ENCODE data around the gene AXIN1. TPM values are rescaled to one million over a fixed set of nuclear protein-coding genes. Genes with fewer than 3 reads are reported as not detected.

AXIN1 gene
- total RNA-seq, 2 donors from 2014 or later: 16.2 to 18.4 TPM

- no peaks in the 10 kb centered on the region for H3K27me3 Mint-ChIP-seq
- no peaks in the 10 kb centered on the region for H3K4me1 Mint-ChIP-seq
- no peak for ATAC-seq (replicated peaks)
- H3K4me3 Mint-ChIP-seq: no peak overlapping the region
- no peak overlapping the region for H3K27ac Mint-ChIP-seq
- H3K9me3 Mint-ChIP-seq: no peaks in the 10 kb centered on the region
- H3K36me3 Mint-ChIP-seq (ENCODE audit: low read depth): peaks cover 54% of the 10 kb centered on the region
Observed at GRCh38 chr16:305916-306626, 46.5 kb downstream of the AXIN1 start.

DNA sequence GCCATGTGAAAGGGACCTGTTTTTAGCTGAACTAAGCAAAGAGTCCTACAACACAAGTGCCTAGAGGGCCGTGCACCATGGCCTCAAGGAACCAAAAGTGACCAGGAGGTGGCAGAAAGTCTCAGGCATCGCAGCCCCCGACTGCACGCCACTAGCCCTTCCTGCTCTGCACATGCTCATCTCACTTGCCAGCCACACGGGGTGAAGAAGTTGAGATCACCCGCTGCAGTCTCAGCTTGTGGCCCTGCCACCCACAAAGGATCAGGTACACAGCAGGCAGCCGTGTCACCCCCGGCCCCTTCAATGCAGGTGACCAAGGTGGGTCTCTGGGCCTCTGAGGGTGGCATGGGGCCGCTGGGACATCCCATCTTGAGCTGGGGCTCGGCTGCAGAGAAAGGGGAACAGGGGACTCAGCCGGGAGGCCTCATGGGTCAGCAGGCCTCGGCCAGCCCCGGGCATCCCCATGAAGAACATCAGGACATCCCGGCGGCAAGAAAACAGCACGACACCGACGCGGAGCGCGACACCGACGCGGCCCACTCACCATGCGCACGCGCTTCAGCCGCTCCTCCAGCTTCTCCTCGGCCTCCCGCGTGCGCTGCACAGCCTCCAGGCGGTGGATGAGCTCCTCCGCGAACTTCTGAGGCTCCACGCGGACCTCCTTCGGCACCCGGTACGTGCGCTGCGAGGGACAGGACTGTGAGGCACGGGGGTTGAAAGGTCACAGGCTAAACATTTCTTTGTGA is 48.6 kb downstream of the AXIN1 start:
- Mint-ChIP-seq H3K9me3 (no peaks in the 10 kb centered on the region), H3K36me3 (ENCODE audit: low read depth) (peaks cover 60% of the 10 kb centered on the region), H3K4me3 (no peak overlapping the region), H3K27ac (peak overlapping the region; percentile 54), H3K27me3 (no peaks in the 10 kb centered on the region), H3K4me1 (no peaks in the 10 kb centered on the region)
- ATAC-seq (replicated peaks): no peak

DNA sequence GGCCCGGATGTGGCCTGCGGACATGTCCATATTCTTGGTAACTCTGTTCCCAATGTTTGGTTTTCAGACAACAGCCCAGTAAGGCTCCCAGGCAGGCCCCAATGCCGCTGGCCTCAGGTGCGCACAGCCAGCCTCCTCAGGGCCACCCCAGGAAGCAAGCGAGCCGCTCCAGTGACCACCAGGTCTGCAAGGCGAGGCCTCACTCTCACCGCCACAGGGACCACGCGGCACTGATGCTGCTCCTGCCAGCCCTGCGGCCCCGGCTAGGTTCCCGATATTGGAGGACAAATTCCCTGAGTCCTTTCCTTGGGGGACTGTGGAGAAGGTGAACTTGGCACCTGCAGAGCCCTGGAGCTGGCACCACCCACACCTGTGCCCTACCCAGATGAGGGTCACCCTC is 50.6 kb downstream of the AXIN1 start:
- Mint-ChIP-seq H3K36me3 (ENCODE audit: low read depth) (peaks cover 52% of the 10 kb centered on the region), H3K4me3 (no peak overlapping the region), H3K9me3 (no peaks in the 10 kb centered on the region), H3K27me3 (no peaks in the 10 kb centered on the region), H3K27ac (no peak overlapping the region), H3K4me1 (no peaks in the 10 kb centered on the region)
- no peak for ATAC-seq (replicated peaks)

DNA sequence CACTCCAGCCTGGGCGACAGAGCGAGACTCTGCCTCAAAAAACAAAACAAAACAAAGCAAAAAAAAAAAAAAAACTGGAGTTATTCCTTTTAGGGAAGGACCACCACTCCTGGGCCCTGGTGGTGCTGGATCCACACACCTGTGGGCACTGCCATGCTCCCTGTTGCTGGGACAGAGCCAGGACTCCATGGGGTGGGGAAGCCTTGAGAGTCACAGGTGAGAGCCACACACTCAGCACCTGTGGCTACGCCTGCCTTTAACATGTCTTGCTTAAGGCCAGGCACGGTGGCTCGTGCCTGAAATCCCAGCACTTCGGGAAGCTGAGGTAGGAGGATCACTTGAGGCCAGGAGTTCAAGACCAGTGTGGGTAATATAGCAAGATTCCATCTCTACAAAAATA is 51.3 kb downstream of the AXIN1 start:
- Mint-ChIP-seq H3K4me3 (no peak overlapping the region), H3K4me1 (no peaks in the 10 kb centered on the region), H3K27ac (no peak overlapping the region), H3K36me3 (ENCODE audit: low read depth) (peaks cover 48% of the 10 kb centered on the region), H3K9me3 (no peaks in the 10 kb centered on the region), H3K27me3 (no peaks in the 10 kb centered on the region)
- no peak for ATAC-seq (replicated peaks)

DNA sequence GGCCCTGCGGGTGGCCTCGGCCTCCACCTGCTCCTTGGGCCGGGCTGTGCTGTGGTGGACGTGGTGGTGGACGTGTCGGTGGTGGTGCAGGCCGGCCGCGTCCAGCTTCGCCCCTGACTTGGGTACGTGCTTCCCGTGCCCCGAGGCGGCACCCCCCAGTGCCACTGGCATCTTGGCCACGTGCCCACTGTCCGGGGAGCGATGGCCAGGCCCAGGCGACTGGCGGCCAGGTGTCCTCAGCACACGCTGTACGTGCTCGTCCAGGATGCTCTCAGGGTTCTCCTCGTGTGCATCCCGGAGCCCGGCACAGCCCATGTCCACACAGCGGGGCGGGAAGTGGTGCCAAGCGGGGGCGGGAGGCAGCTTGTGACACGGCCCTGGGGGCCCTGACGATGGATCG is 54.7 kb downstream of the AXIN1 start:
- no peaks in the 10 kb centered on the region for H3K27me3 Mint-ChIP-seq
- no peaks in the 10 kb centered on the region for H3K4me1 Mint-ChIP-seq
- H3K27ac Mint-ChIP-seq: no peak overlapping the region
- H3K4me3 Mint-ChIP-seq: no peak overlapping the region
- peaks cover 33% of the 10 kb centered on the region for H3K36me3 Mint-ChIP-seq (ENCODE audit: low read depth)
- H3K9me3 Mint-ChIP-seq: no peaks in the 10 kb centered on the region
- ATAC-seq (replicated peaks): no peak

GRCh38 chr16:296806-297510 is 55.6 kb downstream of the AXIN1 start:
- Mint-ChIP-seq H3K4me3 (no peak overlapping the region), H3K4me1 (no peaks in the 10 kb centered on the region), H3K9me3 (no peaks in the 10 kb centered on the region), H3K27ac (no peak overlapping the region), H3K27me3 (no peaks in the 10 kb centered on the region), H3K36me3 (ENCODE audit: low read depth) (peaks cover 37% of the 10 kb centered on the region)
- ATAC-seq (replicated peaks): no peak

DNA sequence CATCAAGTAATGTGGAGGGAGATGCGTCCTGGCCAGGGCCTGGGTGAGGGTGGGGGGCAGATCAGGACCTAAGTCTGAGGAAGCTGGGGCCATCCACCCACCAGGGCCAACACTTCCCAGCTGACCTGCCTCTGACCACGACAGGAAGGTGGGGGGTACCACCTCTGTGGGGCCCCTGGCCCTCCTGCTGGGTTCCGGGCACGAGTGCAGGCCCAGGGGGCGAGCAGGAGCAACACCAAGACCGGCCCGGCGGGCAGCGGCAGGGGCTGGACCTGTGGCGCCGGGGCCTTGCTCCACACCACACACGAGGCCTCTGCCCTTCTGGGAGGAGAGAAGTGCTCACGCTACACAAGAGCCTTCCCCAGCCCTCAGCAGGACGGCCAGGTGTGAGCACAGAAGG is 56.2 kb downstream of the AXIN1 start:
- H3K4me3 Mint-ChIP-seq: no peak overlapping the region
- no peak overlapping the region for H3K27ac Mint-ChIP-seq
- no peaks in the 10 kb centered on the region for H3K4me1 Mint-ChIP-seq
- H3K36me3 Mint-ChIP-seq (ENCODE audit: low read depth): peaks cover 41% of the 10 kb centered on the region
- no peak for ATAC-seq (replicated peaks)
- H3K27me3 Mint-ChIP-seq: no peaks in the 10 kb centered on the region
- H3K9me3 Mint-ChIP-seq: no peaks in the 10 kb centered on the region

DNA sequence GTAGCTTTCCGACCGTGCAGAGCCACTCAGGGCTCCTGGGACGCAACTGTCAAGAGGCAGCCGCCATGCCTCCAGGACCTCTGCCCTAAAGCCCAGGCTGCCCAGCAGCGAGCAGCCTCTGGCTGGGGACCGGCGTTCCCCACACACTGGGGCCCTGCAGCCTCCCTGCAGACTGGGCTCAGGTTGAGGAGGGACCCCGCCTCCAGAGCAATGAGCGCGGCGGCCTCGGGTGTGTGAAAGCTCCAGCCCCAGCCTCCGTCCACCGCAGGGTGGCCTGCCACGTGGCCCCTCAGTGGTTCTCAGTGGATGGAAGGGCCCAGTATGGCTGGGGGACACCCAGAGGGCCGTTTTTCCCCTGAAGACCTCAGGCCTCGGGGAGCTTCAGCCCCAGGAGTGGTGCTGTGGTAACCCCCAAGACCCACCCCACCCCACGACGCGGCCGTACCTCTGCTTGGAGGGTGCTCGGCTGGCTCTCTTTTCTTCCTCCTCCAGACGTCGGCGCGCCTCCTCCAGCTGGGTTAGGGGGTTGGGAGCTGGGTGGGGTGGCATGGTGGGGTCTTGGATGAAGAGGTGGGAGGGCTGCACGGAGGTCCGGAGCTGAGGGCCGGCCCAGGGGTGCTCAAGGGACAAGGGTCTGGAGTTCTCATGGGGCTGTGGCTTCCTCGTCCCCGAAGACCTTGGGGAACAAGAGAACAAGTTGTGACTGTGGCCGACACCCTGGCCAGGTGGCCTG is 59.3 kb downstream of the AXIN1 start:
- H3K9me3 Mint-ChIP-seq: no peaks in the 10 kb centered on the region
- no peak overlapping the region for H3K27ac Mint-ChIP-seq
- H3K4me3 Mint-ChIP-seq: no peak overlapping the region
- no peak for ATAC-seq (replicated peaks)
- H3K36me3 Mint-ChIP-seq (ENCODE audit: low read depth): peaks cover 35% of the 10 kb centered on the region
- no peaks in the 10 kb centered on the region for H3K4me1 Mint-ChIP-seq
- H3K27me3 Mint-ChIP-seq: no peaks in the 10 kb centered on the region

DNA sequence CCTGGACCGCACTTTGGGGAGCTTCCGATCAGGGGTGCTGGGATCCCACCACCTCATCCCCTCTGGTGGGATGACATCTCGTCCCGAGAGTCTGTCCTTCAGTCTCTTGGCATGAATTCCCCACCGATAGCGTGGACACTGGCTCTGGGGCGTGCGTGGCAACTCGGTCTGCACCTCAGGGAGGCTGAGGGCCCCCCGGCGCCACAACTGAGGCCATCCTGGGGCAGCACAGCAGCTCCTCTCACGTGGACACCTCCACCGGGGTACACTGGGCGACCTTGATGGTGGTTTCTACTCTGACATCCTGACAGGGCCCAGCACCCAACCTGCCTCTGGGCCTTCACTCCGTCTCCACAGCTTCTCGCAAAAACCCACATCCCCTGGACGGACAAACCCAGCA is 61.0 kb downstream of the AXIN1 start:
- Mint-ChIP-seq H3K4me3 (no peak overlapping the region), H3K9me3 (no peaks in the 10 kb centered on the region), H3K27me3 (no peaks in the 10 kb centered on the region), H3K27ac (no peak overlapping the region), H3K4me1 (no peaks in the 10 kb centered on the region), H3K36me3 (ENCODE audit: low read depth) (peaks cover 34% of the 10 kb centered on the region)
- ATAC-seq (replicated peaks): no peak

GRCh38 chr16:290681-291405 is 61.7 kb downstream of the AXIN1 start:
- Mint-ChIP-seq H3K9me3 (no peaks in the 10 kb centered on the region), H3K27ac (no peak overlapping the region), H3K27me3 (no peaks in the 10 kb centered on the region), H3K4me3 (no peak overlapping the region), H3K36me3 (ENCODE audit: low read depth) (peaks cover 34% of the 10 kb centered on the region), H3K4me1 (no peaks in the 10 kb centered on the region)
- no peak for ATAC-seq (replicated peaks)

- Mint-ChIP-seq H3K4me1 (no peaks in the 10 kb centered on the region), H3K27me3 (no peaks in the 10 kb centered on the region), H3K4me3 (no peak overlapping the region), H3K27ac (no peak overlapping the region), H3K36me3 (ENCODE audit: low read depth) (peaks cover 34% of the 10 kb centered on the region), H3K9me3 (no peaks in the 10 kb centered on the region)
- ATAC-seq (replicated peaks): no peak
Observed at GRCh38 chr16:290015-290680, 62.4 kb downstream of the AXIN1 start.

GRCh38 chr16:289395-289997 is 63.0 kb downstream of the AXIN1 start:
- Mint-ChIP-seq H3K4me1 (no peaks in the 10 kb centered on the region), H3K27me3 (no peaks in the 10 kb centered on the region), H3K4me3 (no peak overlapping the region), H3K9me3 (no peaks in the 10 kb centered on the region), H3K27ac (no peak overlapping the region), H3K36me3 (ENCODE audit: low read depth) (peaks cover 34% of the 10 kb centered on the region)
- no peak for ATAC-seq (replicated peaks)
